ENCODE results near the gene DYNC1LI2. TPM values are rescaled to one million over a fixed set of nuclear protein-coding genes. Genes with fewer than 3 reads are reported as not detected.

DYNC1LI2 gene
- total RNA-seq, 1 experiment from 2014 or later: 94.2 TPM

GRCh38 chr16:66713076-66713475 is 38.3 kb downstream of the DYNC1LI2 start:
- WGBS (ENCODE audit: extremely low coverage, insufficient read length, low lambda C conversion rate): no CpG with 5 or more reads among the region's 2 CpGs
- H3K4me3 Mint-ChIP-seq: no peak overlapping the region
- DNase-seq: no peak

More at GRCh38 chr16:66713076-66713475, 38.3 kb downstream of the DYNC1LI2 start:
- Histone ChIP-seq H3K79me1 (ENCODE audit: insufficient read depth, low read depth, low read length, poor library complexity, severe bottlenecking) (no peaks in the 10 kb centered on the region), H4K8ac (replicated peaks; ENCODE audit: insufficient read length, low read depth, low read length) (no peak overlapping the region), H3K27ac (ENCODE audit: insufficient read length, low read depth, low read length) (no peak overlapping the region), H3K56ac (ENCODE audit: insufficient read length, low read depth, low read length) (no peak overlapping the region), H2BK15ac (ENCODE audit: low read depth, low read length) (no peak overlapping the region), H3K23me2 (ENCODE audit: insufficient read length, low read depth, low read length, poor library complexity, severe bottlenecking) (no peaks in the 10 kb centered on the region), H2AK5ac (ENCODE audit: insufficient read length, low read length) (no peak overlapping the region), H2AFZ (ENCODE audit: low read length) (no peak overlapping the region), H3K14ac (ENCODE audit: insufficient read depth, low read length) (no peak overlapping the region), H3T11ph (ENCODE audit: low read length) (no peak overlapping the region), H3K4ac (ENCODE audit: low read depth, low read length) (no peak overlapping the region), H2BK120ac (ENCODE audit: low read depth, low read length, poor library complexity, severe bottlenecking) (no peak overlapping the region), H2BK5ac (ENCODE audit: insufficient read length, low read length) (no peak overlapping the region), H3K9ac (ENCODE audit: extremely low read depth, insufficient read length, low read length) (no peak overlapping the region), H4K5ac (ENCODE audit: insufficient read length, low read depth, low read length) (no peak overlapping the region), H3K4me1 (ENCODE audit: insufficient read depth, low read length) (no peaks in the 10 kb centered on the region), H3K79me2 (ENCODE audit: insufficient read depth, low read length) (no peaks in the 10 kb centered on the region), H2BK20ac (ENCODE audit: low read depth, low read length, poor library complexity, severe bottlenecking) (no peak overlapping the region), H3K27me3 (ENCODE audit: insufficient read depth, low read length) (no peaks in the 10 kb centered on the region), H3K18ac (ENCODE audit: insufficient read length, low read depth, low read length) (no peak overlapping the region), H3K23ac (ENCODE audit: insufficient read length, low read depth, low read length) (no peak overlapping the region), H3K9me3 (ENCODE audit: control insufficient read depth, low read depth, low read length) (no peaks in the 10 kb centered on the region), H4K20me1 (ENCODE audit: control insufficient read depth, insufficient read depth, insufficient read length) (peaks cover 2% of the 10 kb centered on the region), H2BK12ac (ENCODE audit: insufficient read length, low read depth, low read length) (no peak overlapping the region), H4K91ac (ENCODE audit: insufficient read length, low read depth, low read length) (no peak overlapping the region), H3K4me2 (ENCODE audit: insufficient read depth, insufficient read length, low read length) (no peak overlapping the region)
- peaks cover 4 to 14% (median 5%) of the 10 kb centered on the region in 3 experiments; a peak in 5 of 7 replicates for H3K36me3 Mint-ChIP-seq (ENCODE audit: insufficient read depth in 1 of 3, low read depth in 3 of 3)
- TF ChIP-seq CTCF (conservative IDR thresholded peaks at IDR 0.05): no peak
- peaks cover 0 to 6% of the 10 kb centered on the region in 2 experiments; a peak in 2 of 4 replicates for H3K4me1 Mint-ChIP-seq
- peaks cover 4 to 9% of the 10 kb centered on the region in 2 experiments; a peak in 4 of 5 replicates for H3K9me3 Mint-ChIP-seq
- H3K27me3 Mint-ChIP-seq (ENCODE audit: low read depth): peaks cover 6% of the 10 kb centered on the region
- H3K27ac Mint-ChIP-seq: no peak overlapping the region
